HEK293T (cell line): Measurements from ENCODE around the gene SERTAD4.
"Not testable (repeated sequence)": the region's sequence is repeated elsewhere in the genome, so short reads cannot be mapped to it uniquely, and the experiment has no call there.

ENCODE experiments used
- CTCF ChIA-PET: fragments of 350-600 bp; formaldehyde crosslinking; extraction: SDS; loops from one replicate; lab custom pipeline; 2021; ENCODE audit warnings: antibody characterized with exemption, inconsistent platforms; lab: Yijun Ruan, JAX
- POLR2A ChIA-PET: fragments of 350-600 bp; formaldehyde crosslinking; extraction: SDS; loops from one replicate; lab custom pipeline; 2020; ENCODE audit warnings: antibody characterized with exemption, inconsistent platforms; lab: Yijun Ruan, JAX
- DNase-seq: peaks from one replicate; pipeline ENCODE4 v3.0.0; 2012; ENCODE audit warnings: mixed read lengths; ENCODE audit errors: extremely low spot score
- ARNT ChIP-seq: fragments of 450-650 bp; IDR thresholded peaks from 2 replicates; pipeline ENCODE4 v1.6.1; 2017; ENCODE audit warnings: mild to moderate bottlenecking
- BHLHE40 ChIP-seq: fragments of 450-650 bp; IDR thresholded peaks from 2 replicates; pipeline ENCODE4 v1.6.1; 2016; ENCODE audit warnings: mild to moderate bottlenecking, moderate library complexity, borderline replicate concordance
- CTBP1 ChIP-seq: fragments of 450-650 bp; IDR thresholded peaks from 2 replicates; pipeline ENCODE4 v1.6.1; 2016; ENCODE audit warnings: borderline replicate concordance
- ELF4 ChIP-seq: fragments of 450-650 bp; IDR thresholded peaks from 2 replicates; pipeline ENCODE4 v1.6.1; 2017; ENCODE audit warnings: antibody characterized with exemption
- FOXA1 ChIP-seq: fragments of 450-650 bp; IDR thresholded peaks from 2 replicates; pipeline ENCODE4 v1.6.1; 2016; ENCODE audit warnings: mild to moderate bottlenecking
- FOXK2 ChIP-seq: fragments of 450-650 bp; IDR thresholded peaks from 2 replicates; pipeline ENCODE4 v1.6.1; 2016; ENCODE audit warnings: mild to moderate bottlenecking
- FOXM1 ChIP-seq: fragments of 450-650 bp; IDR thresholded peaks from 2 replicates; pipeline ENCODE4 v1.6.1; 2017; ENCODE audit warnings: mild to moderate bottlenecking, borderline replicate concordance
- HDGF ChIP-seq: fragments of 450-650 bp; IDR thresholded peaks from 2 replicates; pipeline ENCODE4 v1.6.1; 2017; ENCODE audit warnings: antibody characterized with exemption, borderline replicate concordance
- L3MBTL2 ChIP-seq: fragments of 450-650 bp; conservative IDR thresholded peaks from 2 replicates; pipeline ENCODE4 v1.6.1; 2016; ENCODE audit warnings: mild to moderate bottlenecking
- LEF1 ChIP-seq: fragments of 450-650 bp; IDR thresholded peaks from 2 replicates; pipeline ENCODE4 v1.6.1; 2017; ENCODE audit warnings: mild to moderate bottlenecking, borderline replicate concordance
- NFRKB ChIP-seq: fragments of 450-650 bp; IDR thresholded peaks from 2 replicates; pipeline ENCODE4 v1.6.1; 2016; ENCODE audit warnings: mild to moderate bottlenecking, moderate library complexity
- PKNOX1 ChIP-seq: fragments of 450-650 bp; IDR thresholded peaks from 2 replicates; pipeline ENCODE4 v1.6.1; 2016
- SP1 ChIP-seq: fragments of 450-650 bp; IDR thresholded peaks from 2 replicates; pipeline ENCODE4 v1.6.1; 2017
- SUZ12 ChIP-seq: fragments of 450-650 bp; IDR thresholded peaks from 2 replicates; pipeline ENCODE4 v1.6.1; 2016; ENCODE audit warnings: mild to moderate bottlenecking
- TARDBP ChIP-seq: fragments of 450-650 bp; IDR thresholded peaks from 2 replicates; pipeline ENCODE4 v1.6.1; 2016
- ZNF384 ChIP-seq: fragments of 450-650 bp; IDR thresholded peaks from 2 replicates; pipeline ENCODE4 v1.6.1; 2016

The SERTAD4 gene

GRCh38 chr1:210264496-210265380, 32.1 kb downstream of the SERTAD4 start:
- ChIA-PET POLR2A (interaction anchor here (0.8 to 1.0 kb wide), 2 partner anchors 13 to 28 kb away, joined by 3 read pairs; no protein-coding TSS in a partner anchor), CTCF (interaction anchor here (1.4 kb wide), 1 partner anchor 28 kb away, joined by 5 read pairs; no protein-coding TSS in a partner anchor)
- DNase-seq = no peak
- no peak for TF ChIP-seq ZNF384
- no peak for TF ChIP-seq NFRKB
- no peak for TF ChIP-seq FOXK2
- no peak for TF ChIP-seq FOXM1
- TF ChIP-seq SP1 = no peak
- no peak for TF ChIP-seq ELF4
- TF ChIP-seq ARNT = no peak
- TF ChIP-seq LEF1 = no peak
- no peak for TF ChIP-seq PKNOX1
- TF ChIP-seq BHLHE40 = no peak
- TF ChIP-seq CTBP1 = no peak
- no peak for TF ChIP-seq SUZ12
- no peak for TF ChIP-seq L3MBTL2
- no peak for TF ChIP-seq FOXA1
- no peak for TF ChIP-seq TARDBP
- TF ChIP-seq HDGF = no peak

- POLR2A ChIA-PET = interaction anchor here (0.8 to 1.0 kb wide), 2 partner anchors 13 to 27 kb away, joined by 3 read pairs; no protein-coding TSS in a partner anchor
- DNase-seq, CTCF ChIA-PET: not testable (repeated sequence)
Measured at GRCh38 chr1:210265392-210265955, 32.9 kb downstream of the SERTAD4 start.

GRCh38 chr1:210269981-210270380, 37.4 kb downstream of the SERTAD4 start:
- ChIA-PET CTCF (no interaction called here), POLR2A (interaction anchor here (1.0 kb wide), 1 partner anchor 23 kb away, joined by 4 read pairs; no protein-coding TSS in a partner anchor)
- TF ChIP-seq HDGF = no peak
- TF ChIP-seq FOXM1 = no peak
- no peak for TF ChIP-seq NFRKB
- TF ChIP-seq LEF1 = no peak
- no peak for TF ChIP-seq ELF4
- TF ChIP-seq ARNT = no peak
- no peak for TF ChIP-seq PKNOX1
- no peak for TF ChIP-seq L3MBTL2
- no peak for TF ChIP-seq BHLHE40
- DNase-seq = no peak

GRCh38 chr1:210272666-210273065, 40.1 kb downstream of the SERTAD4 start:
- DNase-seq = no peak
- CTCF ChIA-PET = interaction anchor here (0.6 to 1.3 kb wide), 2 partner anchors 19 to 939 kb away, joined by 3 read pairs; no protein-coding TSS in a partner anchor
- TF ChIP-seq BHLHE40 = no peak
- no peak for TF ChIP-seq PKNOX1
- no peak for TF ChIP-seq TARDBP
- TF ChIP-seq HDGF = no peak
- TF ChIP-seq SUZ12 = no peak
- TF ChIP-seq SP1 = no peak
- TF ChIP-seq FOXM1 = no peak
- TF ChIP-seq FOXA1 = no peak
- no peak for TF ChIP-seq ARNT
- no peak for TF ChIP-seq CTBP1
- no peak for TF ChIP-seq NFRKB
- TF ChIP-seq LEF1 = no peak
- TF ChIP-seq ZNF384 = no peak
- no peak for TF ChIP-seq L3MBTL2
- no peak for TF ChIP-seq ELF4
- POLR2A ChIA-PET = no interaction called here

GRCh38 chr1:210280221-210280620, 47.6 kb downstream of the SERTAD4 start:
- no peak for TF ChIP-seq SUZ12
- TF ChIP-seq FOXA1 = no peak
- no peak for TF ChIP-seq NFRKB
- no peak for TF ChIP-seq TARDBP
- TF ChIP-seq FOXM1 = no peak
- TF ChIP-seq HDGF = no peak
- TF ChIP-seq LEF1 = no peak
- ChIA-PET CTCF (no interaction called here), POLR2A (interaction anchor here (1.3 kb wide), 1 partner anchor 12 kb away, joined by 3 read pairs; no protein-coding TSS in a partner anchor)
- DNase-seq = no peak

GRCh38 chr1:210288116-210288515, 55.5 kb downstream of the SERTAD4 start:
- DNase-seq = no peak
- TF ChIP-seq LEF1 (no peak), SP1 (no peak), ZNF384 (no peak), SUZ12 (no peak), L3MBTL2 (no peak), BHLHE40 (no peak), FOXK2 (no peak), TARDBP (no peak), CTBP1 (no peak), FOXA1 (no peak), PKNOX1 (no peak), ARNT (no peak)
- POLR2A ChIA-PET = no interaction called here
- CTCF ChIA-PET = no interaction called here
